Ovary (tissue), 9 donors: ENCODE results near the gene FTO. TPM values are rescaled to one million over a fixed set of nuclear protein-coding genes. Genes with fewer than 3 reads are reported as not detected.

Experiments used
- DNase-seq, 5 donors: peaks; one replicate each; pipeline ENCODE4 v3.0.0-alpha.2; 2019 to 2020
- H3K27ac ChIP-seq, 2 donors: fragments of 200-600 bp; one replicate each; pipeline versions ENCODE4 v1.5.1 to v1.8.0; 2019 to 2022
- H3K27me3 ChIP-seq: fragments of 200-600 bp; one replicate; pipeline ENCODE4 v1.8.0; 2022
- H3K36me3 ChIP-seq: fragments of 200-600 bp; sonication (generic); one replicate; pipeline ENCODE4 v1.5.1; 2019
- H3K4me1 ChIP-seq: one replicate; pipeline ENCODE4 v1.8.1; 2013; ENCODE audit warnings: mild to moderate bottlenecking, moderate library complexity; ENCODE audit not compliant: insufficient read depth
- H3K4me3 ChIP-seq: fragments of 200-600 bp; sonication (generic); one replicate; pipeline ENCODE4 v1.5.1; 2017
- H3K9me3 ChIP-seq, 2 donors: fragments of 200-600 bp in 1 of 2; sonication (generic) in 1 of 2; one replicate each; pipeline versions ENCODE4 v1.5.1 to v1.8.1; 2013 to 2019; ENCODE audit warnings: mild to moderate bottlenecking in 1 of 2, moderate library complexity in 1 of 2
- CTCF ChIP-seq, 3 donors: fragments of 450-650 bp in 2 of 3; fragments of 200-600 bp in 1 of 3; IDR thresholded peaks; one replicate each; pipeline versions ENCODE4 v1.5.1 to v1.8.0; 2016 to 2022; ENCODE audit warnings: antibody characterized with exemption in 3 of 3, mild to moderate bottlenecking in 1 of 3
- EP300 ChIP-seq: sonication (generic); formaldehyde crosslinking; IDR thresholded peaks from one replicate; pipeline ENCODE4 v1.6.1; 2017; ENCODE audit warnings: antibody characterized with exemption
- POLR2A ChIP-seq: fragments of 450-650 bp; IDR thresholded peaks from one replicate; pipeline ENCODE4 v1.6.1; 2017; ENCODE audit warnings: antibody characterized with exemption, mild to moderate bottlenecking, moderate library complexity
- WGBS, 3 donors: extraction: QIAGEN DNeasy Blood & Tissue Kit in 1 of 3; methylation state at CpG; one replicate each; pipeline versions ENCODE4 v1.1.5 to v1.1.7; 2013 to 2017; 5-methylcytosine and 5-hydroxymethylcytosine counted together
- intact Hi-C, 4 donors: fragments of 100-400 bp; cut with DNase I; formaldehyde crosslinking; loops; one replicate each; pipeline versions ENCODE4 v1.11.0 to v1.15.1; 2022 to 2023
- polyA plus RNA-seq, 2 donors: library from polyadenylated mRNA; stranded (reverse); fragments of 200-250 nt in 1 of 2; fragments of 350-450 nt in 1 of 2; fragmentation: Illumina TruSeq in 1 of 2; extraction: RNeasy Lipid Tissue Mini Kit (QIAGEN cat#74804) in 1 of 2; gene quantifications; one replicate each; pipeline ENCODE4 v1.2.3, GENCODE V29; 2013 to 2014
- total RNA-seq, 7 donors: library from RNA; depleted of rRNA in 2 of 7; stranded (reverse); fragments of >200 nt in 2 of 7; fragmentation: NEBNext Ultra II Directional in 3 of 7; extraction: Animal tissue kit (Norgen Biotek cat#: 25700) in 3 of 7; gene quantifications; one replicate each; pipeline versions ENCODE4 v1.1.0 to v1.2.4, GENCODE V29; 2016 to 2023
- donor health status: DM: no; HTN: no; CAD: no; lungs with moderate emphysema.
- donor health status: DM: no; HTN: no; CAD: no.
- donor health status: Bipolar disorder and iron deficiency.
- donor health status: DM: yes; HTN: yes; CAD: no.
- donor health status: DM: no; HTN: no; CAD: no.
- donor health status: DM: yes; HTN: yes; CAD: no.

FTO gene
- total and polyA plus RNA-seq, 9 donors = 43.6 to 128 (median 91.4) TPM

GRCh38 chr16:53973021-53973420, 269.1 kb downstream of the FTO start:
- no peaks in the 10 kb centered on the region for H3K27me3 ChIP-seq
- no peaks in the 10 kb centered on the region for H3K36me3 ChIP-seq
- intact Hi-C loops = no loop called here
- H3K4me3 ChIP-seq = no peak overlapping the region
- no peak overlapping the region for H3K27ac ChIP-seq
- 97 to 98% (median 98%) methylated on average over 4 of the region's 4 CpGs for WGBS, 3 donors
- no peaks in the 10 kb centered on the region for H3K9me3 ChIP-seq
- TF ChIP-seq CTCF (IDR thresholded peaks at IDR 0.05) (no peak), POLR2A (no peak), EP300 (no peak)
- no peaks in the 10 kb centered on the region for H3K4me1 ChIP-seq
- no peak for DNase-seq

GRCh38 chr16:53974484-53975080, 270.6 kb downstream of the FTO start:
- H3K27ac ChIP-seq = no peak overlapping the region
- DNase-seq = no peak
- no peaks in the 10 kb centered on the region for H3K27me3 ChIP-seq
- H3K4me3 ChIP-seq = no peak overlapping the region
- TF ChIP-seq POLR2A (no peak), EP300 (no peak), CTCF (IDR thresholded peaks at IDR 0.05) (no peak)
- H3K9me3 ChIP-seq = no peaks in the 10 kb centered on the region
- 82 to 84% (median 83%) methylated on average over 4 of the region's 4 CpGs for WGBS, 3 donors
- intact Hi-C loops = no loop called here
- no peaks in the 10 kb centered on the region for H3K36me3 ChIP-seq
- no peaks in the 10 kb centered on the region for H3K4me1 ChIP-seq

- Histone ChIP-seq H3K36me3 (no peaks in the 10 kb centered on the region), H3K27ac (no peak overlapping the region), H3K27me3 (no peaks in the 10 kb centered on the region), H3K9me3 (no peaks in the 10 kb centered on the region), H3K4me1 (no peaks in the 10 kb centered on the region), H3K4me3 (no peak overlapping the region)
- DNase-seq = no peak
- WGBS, 3 donors = 94 to 98% (median 97%) methylated on average over 3 of the region's 3 CpGs
- intact Hi-C loops = no loop called here
- TF ChIP-seq POLR2A (no peak), EP300 (no peak)
These were observed 276.7 kb downstream of the FTO start for GRCh38 chr16:53980675-53981074.

- H3K4me3 ChIP-seq = no peak overlapping the region
- no peaks in the 10 kb centered on the region for H3K9me3 ChIP-seq
- intact Hi-C loops = no loop called here
- no peak for DNase-seq
- 76 to 87% (median 86%) methylated on average over 3 of the region's 3 CpGs for WGBS, 3 donors
- TF ChIP-seq EP300 (no peak), POLR2A (no peak), CTCF (IDR thresholded peaks at IDR 0.05) (no peak)
- H3K27me3 ChIP-seq = no peaks in the 10 kb centered on the region
- no peak overlapping the region for H3K27ac ChIP-seq
- H3K36me3 ChIP-seq = no peaks in the 10 kb centered on the region
- H3K4me1 ChIP-seq = no peaks in the 10 kb centered on the region
These were observed 278.7 kb downstream of the FTO start for GRCh38 chr16:53982631-53983042.

GRCh38 chr16:53984936-53985335, 281.0 kb downstream of the FTO start:
- DNase-seq = no peak
- intact Hi-C loops = no loop called here
- TF ChIP-seq EP300 (no peak), POLR2A (no peak), CTCF (IDR thresholded peaks at IDR 0.05) (no peak)
- Histone ChIP-seq H3K27me3 (no peaks in the 10 kb centered on the region), H3K4me3 (no peak overlapping the region), H3K36me3 (no peaks in the 10 kb centered on the region), H3K9me3 (no peaks in the 10 kb centered on the region), H3K27ac (no peak overlapping the region), H3K4me1 (no peaks in the 10 kb centered on the region)
- 88 to 90% (median 90%) methylated on average over 3 of the region's 3 CpGs for WGBS, 3 donors
